ENCODE data around the gene PET100. TPM values are rescaled to one million over a fixed set of nuclear protein-coding genes. Genes with fewer than 3 reads are reported as not detected.

Gene PET100
- total RNA-seq, 1 experiment from 2014 or later: 77.6 TPM

DNA sequence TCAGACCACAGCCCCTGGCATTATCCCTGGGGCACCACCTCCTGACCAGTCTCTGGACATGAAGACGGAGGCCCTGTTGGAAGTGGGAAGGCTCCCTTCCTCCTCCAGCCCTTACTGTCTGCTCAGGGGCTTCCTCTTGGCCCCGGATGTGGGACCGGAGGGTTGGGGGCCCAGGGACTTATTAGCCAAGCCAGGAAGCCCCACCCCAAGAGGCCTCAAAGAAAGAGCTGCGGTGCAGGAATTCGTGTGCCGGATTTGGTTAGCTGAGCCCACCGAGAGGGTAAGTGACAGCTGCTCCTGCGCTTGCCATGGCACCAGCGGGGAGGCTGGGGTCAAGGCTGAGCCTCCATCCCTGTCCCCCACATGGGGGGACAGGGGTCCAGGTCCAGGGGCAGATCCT is 39.2 kb downstream of the PET100 start, which contains the start of gene RETN:
Gene RETN (plus strand): TSS at position 208 of the 400 bp plus-strand sequence. CDS start 278 bp downstream, outside the sequence.
- Mint-ChIP-seq H3K4me1 (ENCODE audit: low read depth, unreplicated experiment) (peaks cover 8% of the 10 kb centered on the region), H3K27ac (ENCODE audit: unreplicated experiment) (no peak within 1 kb of the TSS), H3K27me3 (ENCODE audit: unreplicated experiment) (peaks cover 37% of the 10 kb centered on the region), H3K9me3 (ENCODE audit: low read depth, unreplicated experiment) (no peaks in the 10 kb centered on the region), H3K4me3 (ENCODE audit: low read depth, unreplicated experiment) (no peak within 1 kb of the TSS), H3K36me3 (ENCODE audit: insufficient read depth, unreplicated experiment) (no peaks in the 10 kb centered on the region)
- no peak for DNase-seq
- TF ChIP-seq, protein P1, sequence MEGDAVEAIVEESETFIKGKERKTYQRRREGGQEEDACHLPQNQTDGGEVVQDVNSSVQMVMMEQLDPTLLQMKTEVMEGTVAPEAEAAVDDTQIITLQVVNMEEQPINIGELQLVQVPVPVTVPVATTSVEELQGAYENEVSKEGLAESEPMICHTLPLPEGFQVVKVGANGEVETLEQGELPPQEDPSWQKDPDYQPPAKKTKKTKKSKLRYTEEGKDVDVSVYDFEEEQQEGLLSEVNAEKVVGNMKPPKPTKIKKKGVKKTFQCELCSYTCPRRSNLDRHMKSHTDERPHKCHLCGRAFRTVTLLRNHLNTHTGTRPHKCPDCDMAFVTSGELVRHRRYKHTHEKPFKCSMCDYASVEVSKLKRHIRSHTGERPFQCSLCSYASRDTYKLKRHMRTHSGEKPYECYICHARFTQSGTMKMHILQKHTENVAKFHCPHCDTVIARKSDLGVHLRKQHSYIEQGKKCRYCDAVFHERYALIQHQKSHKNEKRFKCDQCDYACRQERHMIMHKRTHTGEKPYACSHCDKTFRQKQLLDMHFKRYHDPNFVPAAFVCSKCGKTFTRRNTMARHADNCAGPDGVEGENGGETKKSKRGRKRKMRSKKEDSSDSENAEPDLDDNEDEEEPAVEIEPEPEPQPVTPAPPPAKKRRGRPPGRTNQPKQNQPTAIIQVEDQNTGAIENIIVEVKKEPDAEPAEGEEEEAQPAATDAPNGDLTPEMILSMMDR (IDR thresholded peaks at IDR 0.05; ENCODE audit: unreplicated experiment): no peak
- CTCF ChIA-PET: interaction anchor here (0.6 kb wide), 1 partner anchor 239 kb away, joined by 3 read pairs; no protein-coding TSS in a partner anchor
- intact Hi-C loops (cut with micrococcal nuclease; ENCODE audit: unreplicated experiment): no loop called here
- no TSS peak for BruUV-seq (replicated peaks)

DNA sequence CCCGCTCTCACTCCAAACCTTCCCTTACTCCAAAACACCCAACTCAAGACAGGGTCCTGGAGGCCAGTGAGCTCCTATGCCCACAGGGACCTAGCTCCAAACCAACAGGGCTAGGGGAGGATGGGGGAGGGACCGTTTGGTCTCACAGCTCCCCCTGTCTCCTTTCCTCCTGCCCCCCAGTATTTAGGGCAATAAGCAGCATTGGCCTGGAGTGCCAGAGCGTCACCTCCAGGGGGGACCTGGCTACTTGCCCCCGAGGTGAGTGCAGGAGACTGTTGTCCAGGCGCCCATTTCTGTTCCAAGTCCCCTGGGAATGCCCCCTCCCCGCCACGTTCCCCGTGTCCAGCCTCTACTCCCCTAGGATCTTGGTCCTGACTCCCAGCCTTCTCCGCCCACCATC is 40.0 kb downstream of the PET100 start:
- H3K36me3 Mint-ChIP-seq (ENCODE audit: insufficient read depth, unreplicated experiment): no peaks in the 10 kb centered on the region
- peaks cover 44% of the 10 kb centered on the region for H3K27me3 Mint-ChIP-seq (ENCODE audit: unreplicated experiment)
- CTCF ChIA-PET: interaction anchor here (0.6 kb wide), 1 partner anchor 239 kb away, joined by 3 read pairs; no protein-coding TSS in a partner anchor
- no TSS peak for BruUV-seq (replicated peaks)
- TF ChIP-seq, protein P1 (IDR thresholded peaks at IDR 0.05; ENCODE audit: unreplicated experiment): no peak
- H3K9me3 Mint-ChIP-seq (ENCODE audit: low read depth, unreplicated experiment): no peaks in the 10 kb centered on the region
- H3K4me3 Mint-ChIP-seq (ENCODE audit: low read depth, unreplicated experiment): no peak overlapping the region
- DNase-seq: no peak
- intact Hi-C loops (cut with micrococcal nuclease; ENCODE audit: unreplicated experiment): no loop called here
- H3K4me1 Mint-ChIP-seq (ENCODE audit: low read depth, unreplicated experiment): peaks cover 8% of the 10 kb centered on the region
- H3K27ac Mint-ChIP-seq (ENCODE audit: unreplicated experiment): no peak overlapping the region

DNA sequence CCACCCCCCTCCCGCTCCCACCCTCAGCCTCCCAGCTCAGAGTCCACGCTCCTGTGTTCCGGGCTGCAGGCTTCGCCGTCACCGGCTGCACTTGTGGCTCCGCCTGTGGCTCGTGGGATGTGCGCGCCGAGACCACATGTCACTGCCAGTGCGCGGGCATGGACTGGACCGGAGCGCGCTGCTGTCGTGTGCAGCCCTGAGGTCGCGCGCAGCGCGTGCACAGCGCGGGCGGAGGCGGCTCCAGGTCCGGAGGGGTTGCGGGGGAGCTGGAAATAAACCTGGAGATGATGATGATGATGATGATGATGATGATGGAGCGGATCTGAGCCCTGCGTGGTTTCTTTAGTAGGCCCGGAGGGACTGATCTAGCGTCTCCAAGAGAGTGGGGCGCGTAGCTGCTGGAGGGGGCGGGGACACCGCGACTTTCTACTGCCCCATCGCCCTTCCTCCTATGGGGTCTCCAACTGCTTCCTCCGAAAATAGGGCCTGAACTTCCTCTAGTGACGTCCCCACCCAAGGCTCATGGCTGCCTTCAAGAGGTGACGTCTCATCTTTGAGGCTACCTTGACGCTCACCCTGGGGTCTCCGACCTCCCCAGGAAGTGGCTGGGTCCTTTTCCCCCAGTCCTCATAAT is 40.7 kb downstream of the PET100 start:
- no peak for DNase-seq
- Mint-ChIP-seq H3K27ac (ENCODE audit: unreplicated experiment) (no peak overlapping the region), H3K9me3 (ENCODE audit: low read depth, unreplicated experiment) (no peaks in the 10 kb centered on the region), H3K36me3 (ENCODE audit: insufficient read depth, unreplicated experiment) (no peaks in the 10 kb centered on the region), H3K4me1 (ENCODE audit: low read depth, unreplicated experiment) (peaks cover 8% of the 10 kb centered on the region), H3K27me3 (ENCODE audit: unreplicated experiment) (peaks cover 45% of the 10 kb centered on the region), H3K4me3 (ENCODE audit: low read depth, unreplicated experiment) (peak overlapping the region; percentile 63)
- CTCF ChIA-PET: no interaction called here
- BruUV-seq (replicated peaks): no TSS peak
- TF ChIP-seq, protein P1 (IDR thresholded peaks at IDR 0.05; ENCODE audit: unreplicated experiment): no peak
- intact Hi-C loops (cut with micrococcal nuclease; ENCODE audit: unreplicated experiment): no loop called here

DNA sequence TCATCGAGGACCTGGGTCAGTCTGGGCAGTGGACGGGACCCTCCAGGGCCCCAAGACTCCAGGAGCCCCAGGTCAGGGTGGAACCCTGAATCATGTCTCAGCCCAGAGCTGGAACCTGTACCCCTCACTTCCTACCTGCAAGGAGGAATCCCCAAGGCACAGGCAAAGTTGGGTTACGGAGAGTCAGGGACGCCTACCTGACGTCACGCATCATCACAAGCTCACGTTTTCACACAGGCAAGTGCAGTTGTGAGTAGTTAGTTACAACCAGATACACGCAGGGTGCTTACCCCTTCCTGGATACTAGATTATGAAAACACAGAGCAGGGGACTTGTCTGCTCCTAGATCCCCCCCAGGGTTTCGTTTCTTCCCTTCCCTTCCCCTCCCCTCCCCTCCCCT is 41.2 kb downstream of the PET100 start:
- TF ChIP-seq, protein P1 (IDR thresholded peaks at IDR 0.05; ENCODE audit: unreplicated experiment): no peak
- Mint-ChIP-seq H3K27ac (ENCODE audit: unreplicated experiment) (no peak overlapping the region), H3K36me3 (ENCODE audit: insufficient read depth, unreplicated experiment) (no peaks in the 10 kb centered on the region), H3K4me3 (ENCODE audit: low read depth, unreplicated experiment) (peak overlapping the region; percentile 63), H3K9me3 (ENCODE audit: low read depth, unreplicated experiment) (no peaks in the 10 kb centered on the region), H3K4me1 (ENCODE audit: low read depth, unreplicated experiment) (peaks cover 8% of the 10 kb centered on the region), H3K27me3 (ENCODE audit: unreplicated experiment) (peaks cover 50% of the 10 kb centered on the region)
- CTCF ChIA-PET: interaction anchor here (0.8 kb wide), 1 partner anchor 43 kb away, joined by 4 read pairs; no protein-coding TSS in a partner anchor
- DNase-seq: no peak
- no TSS peak for BruUV-seq (replicated peaks)
- intact Hi-C loops (cut with micrococcal nuclease; ENCODE audit: unreplicated experiment): no loop called here

Measured in Calu3 (cell line).